A549 (cell line): Measurements from ENCODE around the gene CPED1. TPM values are rescaled to one million over a fixed set of nuclear protein-coding genes. Genes with fewer than 3 reads are reported as not detected.
A peak's percentile ranks its signal among the peaks of the same experiment; 100 is the strongest.

ENCODE experiments used
- ATAC-seq, 2 experiments: fragments of 200-7000 bp in 1 of 2; fragments of >200 bp in 1 of 2; cut with Nextera tagmentation in 1 of 2; cut with Tn5 transposase in 1 of 2; 3 replicates each; pipeline versions ENCODE4 v1.8.0 to v1.9.1; 2018 to 2020; ENCODE audit warnings: mild to moderate bottlenecking in 1 of 2, moderate library complexity in 1 of 2
- CTCF ChIA-PET: fragments of 300-600 bp; sonication (Branson Sonifier 250); formaldehyde crosslinking; extraction: SDS; loops from one replicate; lab custom pipeline; 2021; ENCODE audit warnings: antibody characterized with exemption, inconsistent platforms; lab: Yijun Ruan, JAX
- POLR2A ChIA-PET: fragments of 350-600 bp; formaldehyde crosslinking; extraction: SDS; loops from one replicate; lab custom pipeline; 2021; ENCODE audit warnings: antibody characterized with exemption, inconsistent platforms; lab: Yijun Ruan, JAX
- DNase-seq, 2 experiments: peaks; one replicate each; pipeline versions ENCODE4 v3.0.0 to v3.0.0-alpha.2; 2011 to 2016; ENCODE audit warnings: low read depth in 1 of 2, low spot score in 1 of 2
- FAIRE-seq: peaks from 2 replicates; lab custom pipeline; 2011; peaks lifted over from hg19 to GRCh38; lab: Jason Lieb, UNC
- H3K27ac ChIP-seq, 2 experiments: fragments of >200 bp; sonication (Bioruptor Twin); formaldehyde crosslinking; 3 replicates each; pipeline ENCODE4 v1.5.1; 2016 to 2017
- H3K4me1 ChIP-seq: fragments of >200 bp; sonication (Bioruptor Twin); formaldehyde crosslinking; 3 replicates; pipeline ENCODE4 v1.6.1; 2016
- H3K4me2 ChIP-seq: fragments of >200 bp; sonication (Bioruptor Twin); formaldehyde crosslinking; 3 replicates; pipeline ENCODE4 v1.6.1; 2016
- H3K4me3 ChIP-seq: fragments of >200 bp; sonication (Bioruptor Twin); formaldehyde crosslinking; 3 replicates; pipeline ENCODE4 v1.5.1; 2016
- H3K9me3 ChIP-seq: fragments of >200 bp; sonication (Bioruptor Twin); formaldehyde crosslinking; 3 replicates; pipeline ENCODE4 v1.6.1; 2016
- ATOH8 ChIP-seq: fragments of 250-450 bp; sonication (Bioruptor Pico); IDR thresholded peaks from 2 replicates; pipeline ENCODE4 v1.5.0; 2020; ENCODE audit warnings: low read depth, mild to moderate bottlenecking, moderate library complexity
- BCL3 ChIP-seq: fragments of >200 bp; sonication (Bioruptor Twin); formaldehyde crosslinking; IDR thresholded peaks from 3 replicates; pipeline ENCODE4 v1.6.1; 2016
- BHLHE40 ChIP-seq: IDR thresholded peaks from 2 replicates; pipeline ENCODE4 v1.6.1; 2012; ENCODE audit warnings: low read depth, low read length, inconsistent platforms
- CHD2 ChIP-seq: fragments of 150-350 bp; IDR thresholded peaks from 2 replicates; pipeline ENCODE4 v1.6.1; 2014; ENCODE audit warnings: low read length; ENCODE audit not compliant: partially characterized antibody
- CTCF ChIP-seq: fragments of >200 bp; sonication (Bioruptor Twin); formaldehyde crosslinking; IDR thresholded peaks from 3 replicates; pipeline ENCODE4 v1.5.1; 2016
- E2F6 ChIP-seq: IDR thresholded peaks from 2 replicates; pipeline ENCODE4 v1.6.1; 2012; ENCODE audit warnings: low read depth, borderline replicate concordance
- EHF ChIP-seq: fragments of 250-450 bp; sonication (Bioruptor Pico); IDR thresholded peaks from 2 replicates; pipeline ENCODE4 v1.5.0; 2020; ENCODE audit warnings: mild to moderate bottlenecking
- EHMT2 ChIP-seq: fragments of 200-600 bp; sonication (generic); IDR thresholded peaks from 2 replicates; pipeline ENCODE4 v1.6.1; 2016; ENCODE audit warnings: antibody characterized with exemption, low read depth, mild to moderate bottlenecking, moderate library complexity
- ELK1 ChIP-seq: fragments of 150-350 bp; IDR thresholded peaks from 2 replicates; pipeline ENCODE4 v1.6.1; 2014; ENCODE audit warnings: low read depth, mild to moderate bottlenecking, low read length
- FOSL2 ChIP-seq, 2 experiments: fragments of 450-650 bp in 1 of 2; fragments of >200 bp in 1 of 2; sonication (Bioruptor Twin) in 1 of 2; formaldehyde crosslinking; IDR thresholded peaks; 2 replicates each; pipeline versions ENCODE4 v1.5.0 to v1.6.1; 2016 to 2020; ENCODE audit warnings: mild to moderate bottlenecking in 1 of 2, moderate library complexity in 1 of 2
- HOXB13 ChIP-seq: fragments of 250-450 bp; sonication (Bioruptor Pico); IDR thresholded peaks from 2 replicates; pipeline ENCODE4 v1.5.0; 2020; ENCODE audit warnings: low read depth, mild to moderate bottlenecking, moderate library complexity
- HOXB5 ChIP-seq: fragments of 250-450 bp; sonication (Bioruptor Pico); IDR thresholded peaks from 2 replicates; pipeline ENCODE4 v1.5.0; 2020; ENCODE audit warnings: mild to moderate bottlenecking, moderate library complexity
- JUNB ChIP-seq: fragments of >200 bp; sonication (Bioruptor Twin); formaldehyde crosslinking; IDR thresholded peaks from 2 replicates; pipeline ENCODE4 v1.6.1; 2016
- KDM1A ChIP-seq: fragments of 200-600 bp; sonication (generic); IDR thresholded peaks from 2 replicates; pipeline ENCODE4 v1.6.1; 2016; ENCODE audit warnings: low read depth, mild to moderate bottlenecking
- MAFK ChIP-seq: fragments of 450-650 bp; IDR thresholded peaks from 2 replicates; pipeline ENCODE4 v1.6.1; 2014; ENCODE audit not compliant: partially characterized antibody
- MAX ChIP-seq: IDR thresholded peaks from 2 replicates; pipeline ENCODE4 v1.6.1; 2012
- MAZ ChIP-seq: fragments of 150-350 bp; IDR thresholded peaks from 2 replicates; pipeline ENCODE4 v1.6.1; 2014; ENCODE audit warnings: antibody characterized with exemption, low read depth, low read length, borderline replicate concordance
- NPAS2 ChIP-seq: fragments of 250-450 bp; sonication (Bioruptor Pico); IDR thresholded peaks from 2 replicates; pipeline ENCODE4 v1.8.0; 2022; ENCODE audit warnings: mild to moderate bottlenecking, moderate library complexity, borderline replicate concordance
- PHF8 ChIP-seq: fragments of 200-600 bp; sonication (generic); IDR thresholded peaks from 2 replicates; pipeline ENCODE4 v1.6.1; 2016; ENCODE audit warnings: low read depth, mild to moderate bottlenecking, antibody characterized with exemption, moderate library complexity, borderline replicate concordance
- POLR2A ChIP-seq: IDR thresholded peaks from 2 replicates; pipeline ENCODE4 v1.6.1; 2012; ENCODE audit warnings: mild to moderate bottlenecking, low read length
- POLR2AphosphoS2 ChIP-seq: conservative IDR thresholded peaks from 2 replicates; pipeline ENCODE4 v1.6.1; 2012; ENCODE audit warnings: low read length, improper control_type of control experiment, inconsistent platforms
- RAD21 ChIP-seq, 2 experiments: fragments of >200 bp in 1 of 2; sonication (Bioruptor Twin) in 1 of 2; formaldehyde crosslinking in 1 of 2; IDR thresholded peaks in 1 of 2; conservative IDR thresholded peaks in 1 of 2; 2 replicates in 1 of 2; 3 replicates in 1 of 2; pipeline ENCODE4 v1.6.1; 2012 to 2018; ENCODE audit warnings: inconsistent platforms in 1 of 2
- RARB ChIP-seq: fragments of 250-450 bp; sonication (Bioruptor Pico); IDR thresholded peaks from 2 replicates; pipeline ENCODE4 v1.8.0; 2021; ENCODE audit warnings: mild to moderate bottlenecking, moderate library complexity
- SMC3 ChIP-seq: fragments of >200 bp; sonication (Bioruptor Twin); formaldehyde crosslinking; IDR thresholded peaks from 3 replicates; pipeline ENCODE4 v1.6.1; 2018; ENCODE audit warnings: inconsistent platforms
- TP53 ChIP-seq: fragments of 250-450 bp; sonication (Bioruptor Pico); IDR thresholded peaks from 2 replicates; pipeline ENCODE4 v1.5.0; 2021; ENCODE audit warnings: mild to moderate bottlenecking, moderate library complexity
- ZFP36 ChIP-seq: fragments of 450-650 bp; IDR thresholded peaks from 2 replicates; pipeline ENCODE4 v1.6.1; 2014; ENCODE audit warnings: borderline replicate concordance; ENCODE audit not compliant: partially characterized antibody
- ZSCAN20 ChIP-seq: fragments of 250-450 bp; sonication (Bioruptor Pico); IDR thresholded peaks from 2 replicates; pipeline ENCODE4 v1.8.0; 2022; ENCODE audit warnings: mild to moderate bottlenecking, moderate library complexity
- WGBS: methylation state at CpG from one replicate; pipeline ENCODE4 v1.1.6; 2017; ENCODE audit errors: missing lambda C conversion rate; 5-methylcytosine and 5-hydroxymethylcytosine counted together
- polyA plus RNA-seq, 4 experiments: library from polyadenylated mRNA; depleted of rRNA in 3 of 4; stranded (reverse); fragments of >200 nt; fragmentation: RNase III in 1 of 4; extraction: RNeasy Plus Mini Kit Qiagen cat#74134 plus additional on column Dnase treatment in 1 of 4; gene quantifications; 2 replicates in 3 of 4; 3 replicates in 1 of 4; pipeline ENCODE4 v1.2.3, GENCODE V29; 2011 to 2017

CPED1 gene
- polyA plus RNA-seq, 2 of the 4 experiments (the other 2 are of a cell fraction): 0.03 TPM; not detected in 1

- WGBS: 73% methylated on average over 1 of the region's 1 CpG
- ChIA-PET POLR2A (no interaction called here), CTCF (interaction anchor here (0.9 kb wide), 1 partner anchor 361 kb away, joined by 3 read pairs; no protein-coding TSS in a partner anchor)
- H3K4me2 ChIP-seq: no peak overlapping the region
- no peak overlapping the region for H3K4me3 ChIP-seq
- DNase-seq (no peak), ATAC-seq (no peak), FAIRE-seq (no peak)
- H3K9me3 ChIP-seq: no peaks in the 10 kb centered on the region
- H3K4me1 ChIP-seq: no peaks in the 10 kb centered on the region
- TF ChIP-seq PHF8: no peak
- no peak for TF ChIP-seq HOXB13 (CRISPR knock-in tag)
- TF ChIP-seq RARB (CRISPR knock-in tag): no peak
- no peak for TF ChIP-seq E2F6
- no peak for TF ChIP-seq EHMT2
- no peak for TF ChIP-seq ZSCAN20 (CRISPR knock-in tag)
- TF ChIP-seq CHD2: no peak
- TF ChIP-seq MAX: no peak
- TF ChIP-seq JUNB: no peak
- TF ChIP-seq, all 56 proteins: peak for 0
- H3K27ac ChIP-seq: no peak overlapping the region
These were observed 137.7 kb downstream of the CPED1 start for GRCh38 chr7:121126201-121126600.

GRCh38 chr7:121126801-121127534 lies 138.5 kb downstream of the CPED1 start:
- ChIA-PET POLR2A (no interaction called here), CTCF (interaction anchor here (0.9 kb wide), 1 partner anchor 362 kb away, joined by 3 read pairs; no protein-coding TSS in a partner anchor)
- Histone ChIP-seq H3K4me3 (no peak overlapping the region), H3K27ac (no peak overlapping the region), H3K4me2 (peak overlapping the region; percentile 31; the same call in 1 of the 3 replicates), H3K4me1 (no peaks in the 10 kb centered on the region), H3K9me3 (no peaks in the 10 kb centered on the region)
- FAIRE-seq (no peak), DNase-seq (peak in 1 of 2 experiments; percentile 10), ATAC-seq (no peak)
- TF ChIP-seq RAD21 (conservative IDR thresholded peaks at IDR 0.05 in 1 of 2, IDR thresholded peaks at IDR 0.05 in 1 of 2) (peak; percentile 46 to 51; a peak in 4 of 5 replicates), ZFP36 (no peak), SMC3 (0 out of 3 replicates have a peak, but pooled peaks have one; percentile 37), CTCF (peak; percentile 41; the same call in 2 of the 3 replicates)
- 2% methylated on average over 3 of the region's 3 CpGs for WGBS

- TF ChIP-seq EHF (CRISPR knock-in tag): no peak
- TF ChIP-seq ELK1: no peak
- no peak for TF ChIP-seq BCL3
- no peak for TF ChIP-seq FOSL2 (IDR thresholded peaks at IDR 0.05)
- no peak for TF ChIP-seq FOSL2 (CRISPR knock-in tag; IDR thresholded peaks at IDR 0.05)
- TF ChIP-seq KDM1A: no peak
- TF ChIP-seq MAFK: no peak
- no peak for TF ChIP-seq RARB (CRISPR knock-in tag)
- TF ChIP-seq ATOH8: no peak
- TF ChIP-seq TP53 (CRISPR knock-in tag): no peak
- TF ChIP-seq POLR2AphosphoS2: no peak
- TF ChIP-seq HOXB5 (CRISPR knock-in tag): no peak
- no peak for TF ChIP-seq BHLHE40
- no peak for TF ChIP-seq CHD2
- no peak for TF ChIP-seq MAZ
- TF ChIP-seq NPAS2 (CRISPR knock-in tag): no peak
- no peak for TF ChIP-seq POLR2A
- CTCF ChIA-PET: no interaction called here
- 0% methylated on average over 1 of the region's 1 CpG for WGBS
- ATAC-seq: no peak
- FAIRE-seq: no peak
- no peak overlapping the region for H3K4me3 ChIP-seq
- H3K4me2 ChIP-seq: no peak overlapping the region
- no peaks in the 10 kb centered on the region for H3K9me3 ChIP-seq
- POLR2A ChIA-PET: no interaction called here
- no peaks in the 10 kb centered on the region for H3K4me1 ChIP-seq
- DNase-seq: no peak
- H3K27ac ChIP-seq: no peak overlapping the region
These were observed 144.4 kb downstream of the CPED1 start for GRCh38 chr7:121132940-121133339.
